Upper lobe of left lung (tissue), 4 donors: ENCODE measurements around the gene PRRG1.

Experiments
- CTCF ChIP-seq, 6 experiments: fragments of 450-650 bp in 4 of 6; fragments of 200-600 bp in 2 of 6; sonication (generic) in 2 of 6; IDR thresholded peaks; one replicate each; pipeline ENCODE4 v1.5.1; 2016 to 2019; ENCODE audit warnings: antibody characterized with exemption in 6 of 6
- EP300 ChIP-seq, 4 donors: sonication (generic); formaldehyde crosslinking; IDR thresholded peaks; one replicate each; pipeline ENCODE4 v1.5.1; 2017; ENCODE audit warnings: antibody characterized with exemption in 4 of 4, control low read depth in 2 of 4
- POLR2A ChIP-seq, 4 donors: fragments of 450-650 bp; IDR thresholded peaks; one replicate each; pipeline ENCODE4 v1.5.1; 2016 to 2017; ENCODE audit warnings: antibody characterized with exemption in 4 of 4, mild to moderate bottlenecking in 2 of 4

DNA sequence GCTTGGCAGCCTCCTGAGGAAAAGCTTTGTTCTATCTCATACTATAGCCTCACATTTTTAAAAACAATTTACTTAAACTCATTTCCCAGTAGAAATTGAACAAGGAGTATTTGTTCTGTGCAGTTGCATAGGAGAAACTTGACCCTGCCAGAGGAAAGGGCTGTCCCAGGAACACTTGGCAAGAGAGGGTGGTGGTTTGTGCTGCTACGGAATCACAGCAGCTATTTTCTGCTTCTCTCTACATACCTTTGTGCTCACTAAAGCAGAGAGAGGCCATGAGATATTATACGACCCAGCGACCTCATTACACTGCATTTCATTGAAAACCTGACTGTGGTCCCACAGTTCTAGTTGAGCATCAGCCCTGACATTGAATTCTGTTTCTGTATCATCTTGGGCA is 139.2 kb downstream of the PRRG1 start:
- TF ChIP-seq POLR2A (IDR thresholded peaks at IDR 0.05) (no peak), EP300 (IDR thresholded peaks at IDR 0.05) (no peak), CTCF (IDR thresholded peaks at IDR 0.05) (no peak)
